Neural cell (in vitro differentiated cells): Measurements from ENCODE around the gene RUFY3. TPM values are rescaled to one million over a fixed set of nuclear protein-coding genes. Genes with fewer than 3 reads are reported as not detected.

ENCODE experiments used
- H2AFZ ChIP-seq: fragments of 200-600, 300-800 bp; sonication (generic), shearing (Covaris generic); 2 replicates; pipeline ENCODE4 v1.6.0; 2014; ENCODE audit warnings: low read depth, mild to moderate bottlenecking, antibody characterized with exemption, low read length, moderate library complexity
- H3F3A ChIP-seq: fragments of 200-600 bp; shearing (Covaris generic); 2 replicates; pipeline ENCODE4 v1.6.1; 2016; ENCODE audit warnings: mild to moderate bottlenecking, moderate library complexity, mixed read lengths, antibody characterized with exemption, low read length; ENCODE audit not compliant: insufficient read depth, poor library complexity, severe bottlenecking
- H3K27ac ChIP-seq: fragments of 200-600, 300-800 bp; sonication (generic), shearing (Covaris generic); 2 replicates; pipeline ENCODE4 v1.5.1; 2014; ENCODE audit warnings: mild to moderate bottlenecking, low read length, moderate library complexity
- H3K27me3 ChIP-seq: fragments of 300-800, 200-600 bp; sonication (generic), shearing (Covaris generic); 2 replicates; pipeline ENCODE4 v1.6.0; 2014; ENCODE audit warnings: mild to moderate bottlenecking, low read depth, low read length, moderate library complexity; ENCODE audit not compliant: insufficient read depth
- H3K36me3 ChIP-seq: fragments of 300-800, 200-600 bp; sonication (generic), shearing (Covaris generic); 2 replicates; pipeline ENCODE4 v1.5.1; 2014; ENCODE audit warnings: mild to moderate bottlenecking, antibody characterized with exemption, low read length, moderate library complexity; ENCODE audit not compliant: insufficient read depth
- H3K4me2 ChIP-seq: fragments of 300-800, 200-600 bp; sonication (generic), shearing (Covaris generic); 2 replicates; pipeline ENCODE4 v1.6.0; 2014; ENCODE audit warnings: mild to moderate bottlenecking, low read length
- H3K4me3 ChIP-seq: fragments of 300-800, 200-600 bp; sonication (generic), shearing (Covaris generic); 2 replicates; pipeline ENCODE4 v1.5.1; 2014; ENCODE audit warnings: mild to moderate bottlenecking, low read length, moderate library complexity
- H3K79me2 ChIP-seq: fragments of 200-600 bp; shearing (Covaris generic); replicated peaks from 2 replicates; pipeline ENCODE4 v1.6.0; 2014; ENCODE audit warnings: mild to moderate bottlenecking, low read length, moderate library complexity; ENCODE audit not compliant: insufficient read depth
- H3K9ac ChIP-seq: fragments of 300-800, 200-600 bp; sonication (generic), shearing (Covaris generic); 2 replicates; pipeline ENCODE4 v1.6.1; 2016; ENCODE audit warnings: mild to moderate bottlenecking, low read length, mixed read lengths
- H3K9me2 ChIP-seq: fragments of 200-600 bp; shearing (Covaris generic); 2 replicates; pipeline ENCODE4 v1.6.1; 2016; ENCODE audit warnings: mild to moderate bottlenecking, low read length, mixed read lengths; ENCODE audit not compliant: insufficient read depth
- H3K9me3 ChIP-seq: fragments of 200-600, 300-800 bp; sonication (generic), shearing (Covaris generic); 2 replicates; pipeline ENCODE4 v1.6.1; 2016; ENCODE audit warnings: mild to moderate bottlenecking, mixed run types, low read length, moderate library complexity, mixed read lengths
- H4K20me1 ChIP-seq: fragments of 200-600 bp; shearing (Covaris generic); 2 replicates; pipeline ENCODE4 v1.6.1; 2016; ENCODE audit warnings: mild to moderate bottlenecking, mixed run types; ENCODE audit not compliant: insufficient read depth
- EP300 ChIP-seq: fragments of 450-650 bp; conservative IDR thresholded peaks from 2 replicates; pipeline ENCODE4 v1.6.1; 2014; ENCODE audit warnings: antibody characterized with exemption, mild to moderate bottlenecking, moderate library complexity; ENCODE audit not compliant: poor library complexity, severe bottlenecking
- EZH2 ChIP-seq: fragments of 200-600, 300-800 bp; shearing (Covaris generic), sonication (generic); IDR thresholded peaks from 2 replicates; pipeline ENCODE4 v1.6.1; 2014; ENCODE audit warnings: antibody characterized with exemption, low read length, borderline replicate concordance, mild to moderate bottlenecking; ENCODE audit not compliant: insufficient read depth, poor library complexity, severe bottlenecking
- MXI1 ChIP-seq: fragments of 450-650 bp; conservative IDR thresholded peaks from 2 replicates; pipeline ENCODE4 v1.6.1; 2014; ENCODE audit warnings: antibody characterized with exemption, mild to moderate bottlenecking; ENCODE audit not compliant: poor library complexity, severe bottlenecking
- POLR2AphosphoS5 ChIP-seq: IDR thresholded peaks from 2 replicates; pipeline ENCODE4 v1.6.1; 2012
- RAD21 ChIP-seq: fragments of 450-650 bp; conservative IDR thresholded peaks from 2 replicates; pipeline ENCODE4 v1.6.1; 2014; ENCODE audit warnings: antibody characterized with exemption, mild to moderate bottlenecking, moderate library complexity
- SMC3 ChIP-seq: fragments of 450-650 bp; conservative IDR thresholded peaks from 2 replicates; pipeline ENCODE4 v1.6.1; 2014; ENCODE audit warnings: antibody characterized with exemption, mild to moderate bottlenecking, moderate library complexity; ENCODE audit not compliant: poor library complexity
- TAF1 ChIP-seq: IDR thresholded peaks from 2 replicates; pipeline ENCODE4 v1.6.1; 2012; ENCODE audit warnings: low read depth
- polyA plus RNA-seq: library from polyadenylated mRNA; depleted of rRNA; stranded (reverse); fragments of >200 nt; gene quantifications from 2 replicates; pipeline ENCODE4 v1.2.3, GENCODE V29; 2014
- TF ChIP-seq, protein P1 (sequence below): fragments of 450-650 bp; IDR thresholded peaks from 2 replicates; pipeline ENCODE4 v1.5.1; 2014; ENCODE audit warnings: antibody characterized with exemption, mild to moderate bottlenecking, moderate library complexity; ENCODE audit not compliant: poor library complexity, severe bottlenecking
- TF ChIP-seq, protein P2 (sequence below): IDR thresholded peaks from 2 replicates; pipeline ENCODE4 v1.6.1; 2012; ENCODE audit warnings: borderline replicate concordance

RUFY3 gene
- polyA plus RNA-seq, 1 donor from 2014 or later = 414 TPM

DNA sequence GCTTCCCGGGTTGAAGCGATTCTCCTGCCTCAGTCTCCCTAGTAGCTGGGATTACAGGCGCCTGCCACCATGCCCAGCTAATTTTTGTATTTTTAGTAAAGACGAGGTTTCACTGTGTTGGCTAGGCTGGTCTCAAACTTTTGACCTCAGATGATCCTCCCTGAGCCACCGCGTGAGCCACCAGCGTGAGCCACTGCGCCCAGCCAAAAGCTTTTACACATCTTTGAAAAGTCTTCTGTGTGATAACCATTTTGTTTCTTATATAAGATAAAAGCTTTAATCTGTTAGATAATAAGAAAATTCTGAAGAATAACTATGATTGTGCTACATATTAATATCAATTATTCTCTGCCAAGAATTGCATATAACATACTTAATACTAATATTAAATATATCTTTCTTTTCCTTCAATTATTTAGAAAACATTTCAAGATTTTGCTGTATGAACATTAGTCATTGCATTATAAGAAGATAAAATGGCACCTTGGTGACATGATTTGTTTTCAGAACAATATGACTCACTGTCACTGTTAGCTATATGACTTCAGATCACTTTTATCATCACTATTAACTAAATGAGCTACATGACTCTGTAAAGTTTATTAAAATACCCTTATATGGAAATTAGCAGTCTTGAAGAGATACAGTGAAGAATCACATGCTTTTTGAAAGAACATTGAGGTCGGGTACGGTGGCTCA is 33.4 kb downstream of the RUFY3 start:
- Histone ChIP-seq H3K36me3 (peaks cover 4% of the 10 kb centered on the region), H4K20me1 (peaks cover 3% of the 10 kb centered on the region), H3F3A (no peaks in the 10 kb centered on the region), H3K4me3 (no peak overlapping the region), H3K27ac (no peak overlapping the region), H3K4me2 (no peak overlapping the region), H3K9ac (no peak overlapping the region), H3K9me3 (no peaks in the 10 kb centered on the region), H2AFZ (no peak overlapping the region), H3K79me2 (peaks cover 49% of the 10 kb centered on the region), H3K27me3 (no peaks in the 10 kb centered on the region), H3K9me2 (no peaks in the 10 kb centered on the region)
- no peak for TF ChIP-seq EZH2
- TF ChIP-seq, protein P1, sequence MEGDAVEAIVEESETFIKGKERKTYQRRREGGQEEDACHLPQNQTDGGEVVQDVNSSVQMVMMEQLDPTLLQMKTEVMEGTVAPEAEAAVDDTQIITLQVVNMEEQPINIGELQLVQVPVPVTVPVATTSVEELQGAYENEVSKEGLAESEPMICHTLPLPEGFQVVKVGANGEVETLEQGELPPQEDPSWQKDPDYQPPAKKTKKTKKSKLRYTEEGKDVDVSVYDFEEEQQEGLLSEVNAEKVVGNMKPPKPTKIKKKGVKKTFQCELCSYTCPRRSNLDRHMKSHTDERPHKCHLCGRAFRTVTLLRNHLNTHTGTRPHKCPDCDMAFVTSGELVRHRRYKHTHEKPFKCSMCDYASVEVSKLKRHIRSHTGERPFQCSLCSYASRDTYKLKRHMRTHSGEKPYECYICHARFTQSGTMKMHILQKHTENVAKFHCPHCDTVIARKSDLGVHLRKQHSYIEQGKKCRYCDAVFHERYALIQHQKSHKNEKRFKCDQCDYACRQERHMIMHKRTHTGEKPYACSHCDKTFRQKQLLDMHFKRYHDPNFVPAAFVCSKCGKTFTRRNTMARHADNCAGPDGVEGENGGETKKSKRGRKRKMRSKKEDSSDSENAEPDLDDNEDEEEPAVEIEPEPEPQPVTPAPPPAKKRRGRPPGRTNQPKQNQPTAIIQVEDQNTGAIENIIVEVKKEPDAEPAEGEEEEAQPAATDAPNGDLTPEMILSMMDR = no peak
- TF ChIP-seq, protein P2, sequence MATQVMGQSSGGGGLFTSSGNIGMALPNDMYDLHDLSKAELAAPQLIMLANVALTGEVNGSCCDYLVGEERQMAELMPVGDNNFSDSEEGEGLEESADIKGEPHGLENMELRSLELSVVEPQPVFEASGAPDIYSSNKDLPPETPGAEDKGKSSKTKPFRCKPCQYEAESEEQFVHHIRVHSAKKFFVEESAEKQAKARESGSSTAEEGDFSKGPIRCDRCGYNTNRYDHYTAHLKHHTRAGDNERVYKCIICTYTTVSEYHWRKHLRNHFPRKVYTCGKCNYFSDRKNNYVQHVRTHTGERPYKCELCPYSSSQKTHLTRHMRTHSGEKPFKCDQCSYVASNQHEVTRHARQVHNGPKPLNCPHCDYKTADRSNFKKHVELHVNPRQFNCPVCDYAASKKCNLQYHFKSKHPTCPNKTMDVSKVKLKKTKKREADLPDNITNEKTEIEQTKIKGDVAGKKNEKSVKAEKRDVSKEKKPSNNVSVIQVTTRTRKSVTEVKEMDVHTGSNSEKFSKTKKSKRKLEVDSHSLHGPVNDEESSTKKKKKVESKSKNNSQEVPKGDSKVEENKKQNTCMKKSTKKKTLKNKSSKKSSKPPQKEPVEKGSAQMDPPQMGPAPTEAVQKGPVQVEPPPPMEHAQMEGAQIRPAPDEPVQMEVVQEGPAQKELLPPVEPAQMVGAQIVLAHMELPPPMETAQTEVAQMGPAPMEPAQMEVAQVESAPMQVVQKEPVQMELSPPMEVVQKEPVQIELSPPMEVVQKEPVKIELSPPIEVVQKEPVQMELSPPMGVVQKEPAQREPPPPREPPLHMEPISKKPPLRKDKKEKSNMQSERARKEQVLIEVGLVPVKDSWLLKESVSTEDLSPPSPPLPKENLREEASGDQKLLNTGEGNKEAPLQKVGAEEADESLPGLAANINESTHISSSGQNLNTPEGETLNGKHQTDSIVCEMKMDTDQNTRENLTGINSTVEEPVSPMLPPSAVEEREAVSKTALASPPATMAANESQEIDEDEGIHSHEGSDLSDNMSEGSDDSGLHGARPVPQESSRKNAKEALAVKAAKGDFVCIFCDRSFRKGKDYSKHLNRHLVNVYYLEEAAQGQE = no peak
- TF ChIP-seq SMC3 = no peak
- TF ChIP-seq POLR2AphosphoS5 = no peak
- no peak for TF ChIP-seq EP300
- TF ChIP-seq TAF1 = no peak
- TF ChIP-seq RAD21 = no peak
- TF ChIP-seq MXI1 = no peak

DNA sequence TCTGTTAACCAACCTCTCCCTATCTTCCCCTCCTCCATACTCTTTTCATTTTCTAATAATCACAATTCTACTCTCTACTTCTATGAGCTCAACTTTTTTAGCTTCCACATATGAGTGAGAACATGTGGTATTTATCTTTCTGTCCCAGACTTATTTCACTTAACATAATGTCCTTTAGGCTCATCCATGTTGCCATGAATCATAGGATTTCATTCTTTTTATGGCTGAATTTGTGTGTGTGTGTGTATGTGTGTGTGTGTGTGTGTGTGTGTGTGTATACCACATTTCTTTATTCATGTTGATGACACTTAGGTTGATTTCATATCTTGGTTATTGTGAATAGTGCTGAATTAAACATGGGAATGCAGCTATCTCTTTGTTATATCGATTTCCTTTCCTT is 37.4 kb downstream of the RUFY3 start:
- H2AFZ ChIP-seq = no peak overlapping the region
- no peak overlapping the region for H3K9ac ChIP-seq
- no peak overlapping the region for H3K27ac ChIP-seq
- no peak overlapping the region for H3K4me3 ChIP-seq
- no peaks in the 10 kb centered on the region for H3K27me3 ChIP-seq
- TF ChIP-seq SMC3 (no peak), RAD21 (no peak), EP300 (no peak), MXI1 (no peak), EZH2 (no peak), TAF1 (no peak), POLR2AphosphoS5 (no peak)
- TF ChIP-seq, protein P2 = no peak
- TF ChIP-seq, protein P1 = no peak
- no peaks in the 10 kb centered on the region for H3F3A ChIP-seq
- H3K36me3 ChIP-seq = peaks cover 11% of the 10 kb centered on the region
- H3K4me2 ChIP-seq = no peak overlapping the region
- no peaks in the 10 kb centered on the region for H3K9me3 ChIP-seq
- peaks cover 17% of the 10 kb centered on the region for H3K79me2 ChIP-seq
- H4K20me1 ChIP-seq = peaks cover 7% of the 10 kb centered on the region
- H3K9me2 ChIP-seq = no peaks in the 10 kb centered on the region
